Measurements from ENCODE around the gene COA3.

The COA3 gene

GRCh38 chr17:42748908-42749798 is 49.4 kb downstream of the COA3 start:
- no peak for TF ChIP-seq CTCF (IDR thresholded peaks at IDR 0.05)
- H3K4me3 ChIP-seq (ENCODE audit: low read depth, low read length) = no peak overlapping the region
- H2AFZ ChIP-seq = no peak overlapping the region
- H3K79me2 ChIP-seq = peaks cover 2% of the 10 kb centered on the region
- no peaks in the 10 kb centered on the region for H3K36me3 ChIP-seq (ENCODE audit: control insufficient read depth, insufficient read depth, low read length)
- H3K4me2 ChIP-seq (ENCODE audit: low read length) = no peak overlapping the region
- no peak overlapping the region for H3K27ac ChIP-seq
- no peaks in the 10 kb centered on the region for H3K4me1 ChIP-seq
- no peak overlapping the region for H3K9ac ChIP-seq
- H3K27me3 ChIP-seq (ENCODE audit: control insufficient read depth, insufficient read depth, low read length) = no peaks in the 10 kb centered on the region
- no peaks in the 10 kb centered on the region for H3K9me3 ChIP-seq (ENCODE audit: control insufficient read depth, low read length)

GRCh38 chr17:42748202-42748907 is 50.1 kb downstream of the COA3 start:
- no peaks in the 10 kb centered on the region for H3K27me3 ChIP-seq (ENCODE audit: control insufficient read depth, insufficient read depth, low read length)
- H3K36me3 ChIP-seq (ENCODE audit: control insufficient read depth, insufficient read depth, low read length) = no peaks in the 10 kb centered on the region
- no peak overlapping the region for H3K27ac ChIP-seq
- H3K4me1 ChIP-seq = peaks cover 5% of the 10 kb centered on the region
- no peaks in the 10 kb centered on the region for H3K9me3 ChIP-seq (ENCODE audit: control insufficient read depth, low read length)
- H3K9ac ChIP-seq = no peak overlapping the region
- no peak overlapping the region for H3K4me3 ChIP-seq (ENCODE audit: low read depth, low read length)
- no peak overlapping the region for H2AFZ ChIP-seq
- no peak for TF ChIP-seq CTCF (IDR thresholded peaks at IDR 0.05)
- no peak overlapping the region for H3K4me2 ChIP-seq (ENCODE audit: low read length)
- H3K79me2 ChIP-seq = peaks cover 7% of the 10 kb centered on the region
